Left cardiac atrium (tissue), 4 donors: ENCODE data around the gene SMYD4. TPM values are rescaled to one million over a fixed set of nuclear protein-coding genes. Genes with fewer than 3 reads are reported as not detected.
"Not testable (repeated sequence)": the region's sequence is repeated elsewhere in the genome, so short reads cannot be mapped to it uniquely, and the experiment has no call there.

Source experiments
- ATAC-seq, 2 donors: fragments of 200-7000 bp; cut with Tn5 transposase; one replicate each; pipeline ENCODE4 v1.9.1; 2020; ENCODE audit warnings: mild to moderate bottlenecking in 2 of 2, moderate library complexity in 2 of 2
- DNase-seq: peaks from one replicate; pipeline ENCODE4 v3.0.0-alpha.2; 2020
- intact Hi-C, 2 donors: fragments of 100-400 bp; cut with DNase I; formaldehyde crosslinking; loops; one replicate each; pipeline versions ENCODE4 v1.14.1 to v1.15.1; 2022 to 2023
- total RNA-seq, 2 donors: library from RNA; stranded (reverse); fragmentation: NEBNext Ultra II Directional; extraction: Animal tissue kit (Norgen Biotek cat#: 25700); gene quantifications; one replicate each; pipeline ENCODE4 v1.2.1, GENCODE V29; 2021
- donor health status: DM: no; HTN: yes; CAD: no.
- donor health status: DM: no; HTN: yes; CAD: no; lungs with severe emphysema.
- donor health status: DM: yes; HTN: yes; CAD: no.
- donor health status: Dilated cardiomyopathy.

SMYD4 gene
- total RNA-seq, 2 donors from 2014 or later, result 10.6 to 17.6 TPM

GRCh38 chr17:1834380-1835149 lies 4.9 kb upstream of the SMYD4 start:
- no peak for ATAC-seq
- DNase-seq, result no peak
- intact Hi-C loops, result no loop called here

GRCh38 chr17:1830288-1830687 lies 586 bp upstream of the SMYD4 start:
- no peak for DNase-seq
- intact Hi-C loops, result no loop called here
- ATAC-seq, result no peak

- DNase-seq (peak; percentile 25), ATAC-seq (peak; percentile 5 to 29)
- intact Hi-C loops, result no loop called here
Measured at GRCh38 chr17:1829216-1829591, 498 bp downstream of the SMYD4 start.

GRCh38 chr17:1820528-1821252 lies 9.0 kb downstream of the SMYD4 start:
- intact Hi-C loops, result no loop called here
- DNase-seq (no peak), ATAC-seq (no peak)

- DNase-seq (no peak), ATAC-seq (peak in 1 of 2 donors; percentile 89)
- intact Hi-C loops, result no loop called here
Measured at GRCh38 chr17:1813088-1813487, 16.6 kb downstream of the SMYD4 start.

GRCh38 chr17:1810450-1811103 lies 19.1 kb downstream of the SMYD4 start:
- ATAC-seq (no peak), DNase-seq (no peak)
- intact Hi-C loops, result no loop called here

- intact Hi-C loops, ATAC-seq, DNase-seq: not testable (repeated sequence)
Measured at GRCh38 chr17:1809815-1810214, 19.9 kb downstream of the SMYD4 start.

GRCh38 chr17:1808644-1809043 lies 21.1 kb downstream of the SMYD4 start:
- intact Hi-C loops, result no loop called here
- DNase-seq, result no peak
- no peak for ATAC-seq

GRCh38 chr17:1807890-1808289 lies 21.8 kb downstream of the SMYD4 start:
- DNase-seq (no peak), ATAC-seq (no peak)
- intact Hi-C loops, result no loop called here

GRCh38 chr17:1803280-1803679 lies 26.4 kb downstream of the SMYD4 start:
- no peak for DNase-seq
- intact Hi-C loops, result no loop called here
- ATAC-seq, result no peak

GRCh38 chr17:1802429-1802828 lies 27.3 kb downstream of the SMYD4 start:
- DNase-seq, result no peak
- intact Hi-C loops, result no loop called here
- no peak for ATAC-seq

GRCh38 chr17:1800712-1801111 lies 29.0 kb downstream of the SMYD4 start:
- no peak for ATAC-seq
- no peak for DNase-seq
- intact Hi-C loops, result no loop called here

GRCh38 chr17:1800240-1800639 lies 29.5 kb downstream of the SMYD4 start:
- ATAC-seq (peak; percentile 74 to 81), DNase-seq (peak; percentile 38)
- intact Hi-C loops, result no loop called here

- intact Hi-C loops, result loop anchor here in 1 of 2 donors (2.0 kb wide), 1 partner anchor 49 kb away; no protein-coding TSS in a partner anchor
- DNase-seq, ATAC-seq: not testable (repeated sequence)
Measured at GRCh38 chr17:1797846-1798245, 31.9 kb downstream of the SMYD4 start.

GRCh38 chr17:1797323-1797722 lies 32.4 kb downstream of the SMYD4 start:
- intact Hi-C loops, result loop anchor here in 1 of 2 donors (2.0 kb wide), 1 partner anchor 49 kb away; no protein-coding TSS in a partner anchor
- peak; percentile 67 to 83 for ATAC-seq
- DNase-seq, result peak; percentile 63

- intact Hi-C loops, result loop anchor here in 1 of 2 donors (2.0 kb wide), 1 partner anchor 50 kb away; no protein-coding TSS in a partner anchor
- ATAC-seq, result peak; percentile 72 to 84
Measured at GRCh38 chr17:1796800-1797199, 32.9 kb downstream of the SMYD4 start.

GRCh38 chr17:1793447-1793806 lies 36.3 kb downstream of the SMYD4 start:
- DNase-seq, result no peak
- intact Hi-C loops, result no loop called here
- ATAC-seq, result no peak

More at GRCh38 chr17:1796800-1797199, 32.9 kb downstream of the SMYD4 start:
- no peak for DNase-seq

- ATAC-seq (no peak), DNase-seq (no peak)
- intact Hi-C loops, result no loop called here
Measured at GRCh38 chr17:1792495-1793446, 36.9 kb downstream of the SMYD4 start.

- ATAC-seq (no peak), DNase-seq (no peak)
- intact Hi-C loops, result loop anchor here in 1 of 2 donors (10.0 kb wide), 1 partner anchor 125 kb away; no protein-coding TSS in a partner anchor
Measured at GRCh38 chr17:1789936-1790335, 39.8 kb downstream of the SMYD4 start.
